ENCODE results near the gene ANKRD18B.
A peak's percentile ranks its signal among the peaks of the same experiment; 100 is the strongest.
"Not testable (repeated sequence)": the region's sequence is repeated elsewhere in the genome, so short reads cannot be mapped to it uniquely, and the experiment has no call there.

The ANKRD18B gene

GRCh38 chr9:33548816-33549215, 24.8 kb downstream of the ANKRD18B start:
- not testable (repeated sequence) for H3K4me1 ChIP-seq (ENCODE audit: low read length); H3K27ac ChIP-seq (ENCODE audit: low read length); DNase-seq; H3K79me2 ChIP-seq (ENCODE audit: low read length); H3F3A ChIP-seq (ENCODE audit: insufficient read depth, low read length); H3K9ac ChIP-seq (ENCODE audit: low read length); H3K36me3 ChIP-seq (replicated peaks; ENCODE audit: insufficient read depth, low read length); H3K9me2 ChIP-seq (replicated peaks; ENCODE audit: insufficient read depth, low read length); H3K27me3 ChIP-seq (replicated peaks; ENCODE audit: insufficient read depth, low read length); H4K20me1 ChIP-seq (ENCODE audit: insufficient read depth, low read length); H3K9me3 ChIP-seq (replicated peaks; ENCODE audit: insufficient read depth, low read length); H2AFZ ChIP-seq (ENCODE audit: low read length); H3K4me2 ChIP-seq (ENCODE audit: low read depth, low read length); H3K4me3 ChIP-seq (ENCODE audit: low read length)

- not testable (repeated sequence) for H3K36me3 ChIP-seq (replicated peaks; ENCODE audit: insufficient read depth, low read length); H3K9me3 ChIP-seq (replicated peaks; ENCODE audit: insufficient read depth, low read length); H3K4me1 ChIP-seq (ENCODE audit: low read length); H3K27me3 ChIP-seq (replicated peaks; ENCODE audit: insufficient read depth, low read length); H3K9me2 ChIP-seq (replicated peaks; ENCODE audit: insufficient read depth, low read length); H4K20me1 ChIP-seq (ENCODE audit: insufficient read depth, low read length); H2AFZ ChIP-seq (ENCODE audit: low read length); H3K4me3 ChIP-seq (ENCODE audit: low read length); DNase-seq; H3F3A ChIP-seq (ENCODE audit: insufficient read depth, low read length); H3K4me2 ChIP-seq (ENCODE audit: low read depth, low read length); H3K9ac ChIP-seq (ENCODE audit: low read length); H3K79me2 ChIP-seq (ENCODE audit: low read length); H3K27ac ChIP-seq (ENCODE audit: low read length)
Observed at GRCh38 chr9:33549418-33549817, 25.4 kb downstream of the ANKRD18B start.

GRCh38 chr9:33551183-33551582, 27.1 kb downstream of the ANKRD18B start:
- not testable (repeated sequence) for H3K9me3 ChIP-seq (replicated peaks; ENCODE audit: insufficient read depth, low read length); DNase-seq; H2AFZ ChIP-seq (ENCODE audit: low read length); H3K4me2 ChIP-seq (ENCODE audit: low read depth, low read length); H3K27ac ChIP-seq (ENCODE audit: low read length); H3K27me3 ChIP-seq (replicated peaks; ENCODE audit: insufficient read depth, low read length); H3F3A ChIP-seq (ENCODE audit: insufficient read depth, low read length); H3K9me2 ChIP-seq (replicated peaks; ENCODE audit: insufficient read depth, low read length); H3K4me3 ChIP-seq (ENCODE audit: low read length); H3K36me3 ChIP-seq (replicated peaks; ENCODE audit: insufficient read depth, low read length); H3K79me2 ChIP-seq (ENCODE audit: low read length); H4K20me1 ChIP-seq (ENCODE audit: insufficient read depth, low read length); H3K4me1 ChIP-seq (ENCODE audit: low read length); H3K9ac ChIP-seq (ENCODE audit: low read length)

- not testable (repeated sequence) for H3K4me2 ChIP-seq (ENCODE audit: low read depth, low read length); H3K27me3 ChIP-seq (replicated peaks; ENCODE audit: insufficient read depth, low read length); DNase-seq; H3K36me3 ChIP-seq (replicated peaks; ENCODE audit: insufficient read depth, low read length); H3K27ac ChIP-seq (ENCODE audit: low read length); H2AFZ ChIP-seq (ENCODE audit: low read length); H3K9me2 ChIP-seq (replicated peaks; ENCODE audit: insufficient read depth, low read length); H4K20me1 ChIP-seq (ENCODE audit: insufficient read depth, low read length); H3K9me3 ChIP-seq (replicated peaks; ENCODE audit: insufficient read depth, low read length); H3K9ac ChIP-seq (ENCODE audit: low read length); H3F3A ChIP-seq (ENCODE audit: insufficient read depth, low read length); H3K4me3 ChIP-seq (ENCODE audit: low read length); H3K4me1 ChIP-seq (ENCODE audit: low read length); H3K79me2 ChIP-seq (ENCODE audit: low read length)
Observed at GRCh38 chr9:33552315-33552725, 28.3 kb downstream of the ANKRD18B start.

- not testable (repeated sequence) for H4K20me1 ChIP-seq (ENCODE audit: insufficient read depth, low read length); H3K4me2 ChIP-seq (ENCODE audit: low read depth, low read length); H3K27me3 ChIP-seq (replicated peaks; ENCODE audit: insufficient read depth, low read length); H3F3A ChIP-seq (ENCODE audit: insufficient read depth, low read length); H3K9me2 ChIP-seq (replicated peaks; ENCODE audit: insufficient read depth, low read length); H3K9ac ChIP-seq (ENCODE audit: low read length); H3K36me3 ChIP-seq (replicated peaks; ENCODE audit: insufficient read depth, low read length); H3K9me3 ChIP-seq (replicated peaks; ENCODE audit: insufficient read depth, low read length); H3K4me3 ChIP-seq (ENCODE audit: low read length); H3K4me1 ChIP-seq (ENCODE audit: low read length); H3K27ac ChIP-seq (ENCODE audit: low read length); H3K79me2 ChIP-seq (ENCODE audit: low read length); H2AFZ ChIP-seq (ENCODE audit: low read length)
- peak; percentile 6 for DNase-seq
Observed at GRCh38 chr9:33560217-33560616, 36.2 kb downstream of the ANKRD18B start.

GRCh38 chr9:33562196-33562595, 38.1 kb downstream of the ANKRD18B start:
- not testable (repeated sequence) for H3K9me2 ChIP-seq (replicated peaks; ENCODE audit: insufficient read depth, low read length)

GRCh38 chr9:33567776-33568175, 43.7 kb downstream of the ANKRD18B start:
- not testable (repeated sequence) for DNase-seq; H4K20me1 ChIP-seq (ENCODE audit: insufficient read depth, low read length); H3K27ac ChIP-seq (ENCODE audit: low read length); H2AFZ ChIP-seq (ENCODE audit: low read length); H3K79me2 ChIP-seq (ENCODE audit: low read length); H3K9me2 ChIP-seq (replicated peaks; ENCODE audit: insufficient read depth, low read length); H3K36me3 ChIP-seq (replicated peaks; ENCODE audit: insufficient read depth, low read length); H3F3A ChIP-seq (ENCODE audit: insufficient read depth, low read length); H3K4me1 ChIP-seq (ENCODE audit: low read length); H3K27me3 ChIP-seq (replicated peaks; ENCODE audit: insufficient read depth, low read length); H3K9me3 ChIP-seq (replicated peaks; ENCODE audit: insufficient read depth, low read length); H3K9ac ChIP-seq (ENCODE audit: low read length); H3K4me2 ChIP-seq (ENCODE audit: low read depth, low read length); H3K4me3 ChIP-seq (ENCODE audit: low read length)

More at GRCh38 chr9:33562196-33562595, 38.1 kb downstream of the ANKRD18B start:
- H3K27ac ChIP-seq (ENCODE audit: low read length); H3K79me2 ChIP-seq (ENCODE audit: low read length); H4K20me1 ChIP-seq (ENCODE audit: insufficient read depth, low read length); H3K4me1 ChIP-seq (ENCODE audit: low read length); H3K27me3 ChIP-seq (replicated peaks; ENCODE audit: insufficient read depth, low read length); H3K4me3 ChIP-seq (ENCODE audit: low read length); H3K36me3 ChIP-seq (replicated peaks; ENCODE audit: insufficient read depth, low read length); H3K9ac ChIP-seq (ENCODE audit: low read length); H3K9me3 ChIP-seq (replicated peaks; ENCODE audit: insufficient read depth, low read length); H2AFZ ChIP-seq (ENCODE audit: low read length); H3F3A ChIP-seq (ENCODE audit: insufficient read depth, low read length): not testable (repeated sequence)
- DNase-seq: peak; percentile 43
- peak overlapping the region; percentile 34; the same call in 1 of the 2 replicates for H3K4me2 ChIP-seq (ENCODE audit: low read depth, low read length)

GRCh38 chr9:33577786-33578185, 53.7 kb downstream of the ANKRD18B start:
- not testable (repeated sequence) for H4K20me1 ChIP-seq (ENCODE audit: insufficient read depth, low read length); H3F3A ChIP-seq (ENCODE audit: insufficient read depth, low read length); H3K27ac ChIP-seq (ENCODE audit: low read length); H3K9me3 ChIP-seq (replicated peaks; ENCODE audit: insufficient read depth, low read length); H3K4me3 ChIP-seq (ENCODE audit: low read length); H2AFZ ChIP-seq (ENCODE audit: low read length); H3K4me1 ChIP-seq (ENCODE audit: low read length); H3K9me2 ChIP-seq (replicated peaks; ENCODE audit: insufficient read depth, low read length); H3K79me2 ChIP-seq (ENCODE audit: low read length); DNase-seq; H3K36me3 ChIP-seq (replicated peaks; ENCODE audit: insufficient read depth, low read length); H3K4me2 ChIP-seq (ENCODE audit: low read depth, low read length); H3K9ac ChIP-seq (ENCODE audit: low read length); H3K27me3 ChIP-seq (replicated peaks; ENCODE audit: insufficient read depth, low read length)
